ENCODE measurements around the gene ETFBKMT. TPM values are rescaled to one million over a fixed set of nuclear protein-coding genes. Genes with fewer than 3 reads are reported as not detected.
"Not testable (repeated sequence)": the region's sequence is repeated elsewhere in the genome, so short reads cannot be mapped to it uniquely, and the experiment has no call there.

Gene ETFBKMT
- total and polyA plus RNA-seq, 2 experiments from 2014 or later, result 1.3 to 2.5 TPM

- Histone ChIP-seq H3K4me3 (peak overlapping the region; percentile 39), H3K4me1 (ENCODE audit: low read depth) (peaks cover 20% of the 10 kb centered on the region), H3K27me3 (no peaks in the 10 kb centered on the region), H3K36me3 (no peaks in the 10 kb centered on the region), H3K9me3 (ENCODE audit: low read depth) (no peaks in the 10 kb centered on the region), H3K27ac (peak overlapping the region; percentile 93)
- DNase-seq (ENCODE audit: low read depth in 1 of 2, low spot score in 1 of 2), result no peak
- no peak for TF ChIP-seq CTCF (IDR thresholded peaks at IDR 0.05; ENCODE audit: low read depth, low read length)
These were observed 909 bp upstream of the ETFBKMT start for GRCh38 chr12:31658471-31659086.

- Histone ChIP-seq H3K4me3 (no peak overlapping the region), H3K27me3 (no peaks in the 10 kb centered on the region), H3K9me3 (ENCODE audit: low read depth) (no peaks in the 10 kb centered on the region), H3K4me1 (ENCODE audit: low read depth) (peaks cover 8% of the 10 kb centered on the region), H3K36me3 (no peaks in the 10 kb centered on the region), H3K27ac (no peak overlapping the region)
- DNase-seq (ENCODE audit: low read depth in 1 of 2, low spot score in 1 of 2), result no peak
- no peak for TF ChIP-seq CTCF (IDR thresholded peaks at IDR 0.05; ENCODE audit: low read depth, low read length)
These were observed 2.8 kb downstream of the ETFBKMT start for GRCh38 chr12:31662176-31662849.

- H3K9me3 ChIP-seq (ENCODE audit: low read depth), result no peaks in the 10 kb centered on the region
- H3K27me3 ChIP-seq, result no peaks in the 10 kb centered on the region
- DNase-seq (ENCODE audit: low read depth in 1 of 2, low spot score in 1 of 2), result no peak
- H3K36me3 ChIP-seq, result no peaks in the 10 kb centered on the region
- H3K27ac ChIP-seq, result no peak overlapping the region
- no peak for TF ChIP-seq CTCF (IDR thresholded peaks at IDR 0.05; ENCODE audit: low read depth, low read length)
- H3K4me1 ChIP-seq (ENCODE audit: low read depth), result peaks cover 1% of the 10 kb centered on the region
- H3K4me3 ChIP-seq, result no peak overlapping the region
These were observed 4.1 kb downstream of the ETFBKMT start for GRCh38 chr12:31663576-31663975.

GRCh38 chr12:31664038-31664437, 4.5 kb downstream of the ETFBKMT start:
- Histone ChIP-seq H3K4me1 (ENCODE audit: low read depth) (no peaks in the 10 kb centered on the region), H3K9me3 (ENCODE audit: low read depth) (no peaks in the 10 kb centered on the region), H3K27ac (no peak overlapping the region), H3K36me3 (no peaks in the 10 kb centered on the region), H3K27me3 (no peaks in the 10 kb centered on the region), H3K4me3 (no peak overlapping the region)
- DNase-seq (ENCODE audit: low read depth in 1 of 2, low spot score in 1 of 2), result no peak
- TF ChIP-seq CTCF (IDR thresholded peaks at IDR 0.05; ENCODE audit: low read depth, low read length), result no peak

GRCh38 chr12:31669020-31669419, 9.5 kb downstream of the ETFBKMT start:
- Histone ChIP-seq H3K9me3 (ENCODE audit: low read depth) (no peaks in the 10 kb centered on the region), H3K4me1 (ENCODE audit: low read depth) (no peaks in the 10 kb centered on the region), H3K36me3 (no peaks in the 10 kb centered on the region), H3K4me3 (no peak overlapping the region), H3K27me3 (no peaks in the 10 kb centered on the region), H3K27ac (no peak overlapping the region)
- no peak for DNase-seq (ENCODE audit: low read depth in 1 of 2, low spot score in 1 of 2)
- TF ChIP-seq CTCF (IDR thresholded peaks at IDR 0.05; ENCODE audit: low read depth, low read length), result no peak

- not testable (repeated sequence) for H3K27ac ChIP-seq; H3K9me3 ChIP-seq (ENCODE audit: low read depth); DNase-seq (ENCODE audit: low read depth in 1 of 2, low spot score in 1 of 2); H3K4me1 ChIP-seq (ENCODE audit: low read depth); H3K27me3 ChIP-seq; H3K4me3 ChIP-seq; H3K36me3 ChIP-seq
These were observed 10.1 kb downstream of the ETFBKMT start for GRCh38 chr12:31669582-31669981.
